ENCODE results near the gene FYB1.
"Not testable (repeated sequence)": the region's sequence is repeated elsewhere in the genome, so short reads cannot be mapped to it uniquely, and the experiment has no call there.

- not testable (repeated sequence) for TF ChIP-seq CTCF (IDR thresholded peaks at IDR 0.05; ENCODE audit: low read depth, low read length); POLR2A (IDR thresholded peaks at IDR 0.05; ENCODE audit: extremely low read depth, insufficient read length); MAX (IDR thresholded peaks at IDR 0.05; ENCODE audit: low read depth, low read length); MYC (IDR thresholded peaks at IDR 0.05; ENCODE audit: low read depth, low read length)
Measured at GRCh38 chr5:39179561-39179960, 39.8 kb downstream of the FYB1 start.

All from NB4 (cell line).